MCF 10A (cell line): Measurements from ENCODE around the gene CSNK1G1. TPM values are rescaled to one million over a fixed set of nuclear protein-coding genes. Genes with fewer than 3 reads are reported as not detected.

Experiments
- BruUV-seq: library from RNA; stranded (reverse); fragments of 400-500 nt; replicated peaks from 2 replicates; lab custom pipeline; 2021; lab: Mats Ljungman, UMichigan
- CTCF ChIA-PET: fragments of 300-600 bp; sonication (Branson Sonifier 250); formaldehyde crosslinking; extraction: SDS; loops from one replicate; lab custom pipeline; 2021; ENCODE audit warnings: antibody characterized with exemption, inconsistent platforms; lab: Yijun Ruan, JAX
- POLR2A ChIA-PET: fragments of 300-600, 350-650 bp; sonication (Branson Sonifier 250); formaldehyde crosslinking; extraction: SDS; loops from one replicate; lab custom pipeline; 2020; ENCODE audit warnings: antibody characterized with exemption, inconsistent platforms; lab: Yijun Ruan, JAX
- DNase-seq: peaks from one replicate; pipeline ENCODE4 v3.0.0-alpha.2; 2018; ENCODE audit not compliant: unreplicated experiment
- H3K27ac Mint-ChIP-seq: one replicate; pipeline ENCODE4 v1.8.0; 2022; ENCODE audit warnings: mild to moderate bottlenecking, low read depth, mixed read lengths; ENCODE audit not compliant: unreplicated experiment
- H3K27me3 Mint-ChIP-seq: one replicate; pipeline ENCODE4 v1.8.0; 2022; ENCODE audit warnings: mixed read lengths; ENCODE audit not compliant: insufficient read depth, unreplicated experiment
- H3K36me3 Mint-ChIP-seq: one replicate; pipeline ENCODE4 v1.8.0; 2022; ENCODE audit warnings: mild to moderate bottlenecking, moderate library complexity, mixed read lengths; ENCODE audit not compliant: insufficient read depth, unreplicated experiment
- H3K4me1 Mint-ChIP-seq: one replicate; pipeline ENCODE4 v1.8.0; 2022; ENCODE audit warnings: mixed read lengths; ENCODE audit not compliant: insufficient read depth, unreplicated experiment
- H3K4me3 Mint-ChIP-seq: one replicate; pipeline ENCODE4 v1.8.0; 2022; ENCODE audit warnings: mild to moderate bottlenecking, moderate library complexity, mixed read lengths; ENCODE audit not compliant: unreplicated experiment
- H3K9me3 Mint-ChIP-seq: one replicate; pipeline ENCODE4 v1.8.0; 2022; ENCODE audit warnings: mixed read lengths; ENCODE audit not compliant: unreplicated experiment
- intact Hi-C: fragments of 100-400 bp; cut with micrococcal nuclease; formaldehyde crosslinking; loops from 2 replicates; pipeline ENCODE4 v1.14.1; 2022
- total RNA-seq: library from RNA; stranded (reverse); gene quantifications from 2 replicates; pipeline ENCODE4 v1.2.3, GENCODE V29; 2022
- TF ChIP-seq, protein P1 (sequence below): fragments of 200-600 bp; IDR thresholded peaks from one replicate; pipeline ENCODE4 v1.8.0; 2022; ENCODE audit warnings: antibody characterized with exemption, mild to moderate bottlenecking; ENCODE audit not compliant: unreplicated experiment

The CSNK1G1 gene
- total RNA-seq, 1 experiment from 2014 or later: 31.0 TPM

DNA sequence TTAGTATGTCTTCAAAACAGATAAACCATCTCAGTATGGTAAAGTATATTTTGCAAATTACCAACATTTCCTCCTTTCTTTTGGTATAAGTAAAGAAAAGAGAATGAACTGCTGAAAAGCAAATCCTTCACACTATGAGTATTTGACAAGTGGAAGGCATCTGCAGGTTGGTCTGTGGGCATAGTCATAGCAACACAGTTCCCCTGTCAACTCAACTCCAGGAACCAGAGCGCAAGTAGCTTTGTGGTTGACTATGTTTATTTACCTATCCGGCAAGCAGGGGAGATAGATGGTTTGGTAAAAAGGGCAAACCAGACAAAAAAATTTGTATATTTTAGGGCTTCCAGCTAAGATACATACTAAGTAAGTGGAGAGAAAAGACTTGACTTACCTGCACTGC, 104.9 kb downstream of the CSNK1G1 start:
- H3K36me3 Mint-ChIP-seq: peaks cover 25% of the 10 kb centered on the region

DNA sequence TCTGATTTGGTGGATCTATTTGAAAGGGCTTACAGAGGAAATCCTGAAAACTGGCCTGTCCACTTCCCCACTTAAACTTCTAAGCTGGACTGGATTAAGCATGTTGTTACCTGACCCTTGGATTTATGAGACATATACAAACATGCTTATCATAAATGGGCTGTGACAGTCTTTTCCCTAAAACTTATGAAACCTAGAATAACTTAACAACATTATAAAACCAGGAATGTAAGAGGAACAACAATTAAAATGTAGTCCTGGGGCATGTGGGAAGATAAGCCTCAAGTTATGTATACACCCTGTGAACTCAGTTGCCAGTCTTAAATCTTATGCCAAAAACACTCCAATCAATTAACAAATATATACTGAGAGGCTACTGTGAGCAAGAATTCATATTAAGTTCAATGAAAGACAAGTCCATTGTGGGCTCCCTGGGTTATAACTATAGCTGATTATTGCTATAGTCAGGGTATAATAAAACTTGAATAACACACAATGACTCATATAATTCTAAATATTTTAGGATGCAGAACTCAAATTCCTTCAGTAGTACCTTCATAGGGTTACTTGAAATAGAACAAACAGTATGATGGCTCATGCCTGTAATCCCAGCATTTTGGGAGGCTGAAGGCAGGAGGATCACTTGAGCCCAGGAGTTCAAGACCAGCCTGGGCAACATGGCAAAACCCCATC, 105.9 kb downstream of the CSNK1G1 start:
- Mint-ChIP-seq H3K4me3 (no peak overlapping the region), H3K9me3 (no peaks in the 10 kb centered on the region), H3K36me3 (peaks cover 20% of the 10 kb centered on the region), H3K4me1 (peaks cover 32% of the 10 kb centered on the region), H3K27me3 (no peaks in the 10 kb centered on the region), H3K27ac (peak overlapping the region; percentile 96)
- DNase-seq: no peak
- TF ChIP-seq, protein P1, sequence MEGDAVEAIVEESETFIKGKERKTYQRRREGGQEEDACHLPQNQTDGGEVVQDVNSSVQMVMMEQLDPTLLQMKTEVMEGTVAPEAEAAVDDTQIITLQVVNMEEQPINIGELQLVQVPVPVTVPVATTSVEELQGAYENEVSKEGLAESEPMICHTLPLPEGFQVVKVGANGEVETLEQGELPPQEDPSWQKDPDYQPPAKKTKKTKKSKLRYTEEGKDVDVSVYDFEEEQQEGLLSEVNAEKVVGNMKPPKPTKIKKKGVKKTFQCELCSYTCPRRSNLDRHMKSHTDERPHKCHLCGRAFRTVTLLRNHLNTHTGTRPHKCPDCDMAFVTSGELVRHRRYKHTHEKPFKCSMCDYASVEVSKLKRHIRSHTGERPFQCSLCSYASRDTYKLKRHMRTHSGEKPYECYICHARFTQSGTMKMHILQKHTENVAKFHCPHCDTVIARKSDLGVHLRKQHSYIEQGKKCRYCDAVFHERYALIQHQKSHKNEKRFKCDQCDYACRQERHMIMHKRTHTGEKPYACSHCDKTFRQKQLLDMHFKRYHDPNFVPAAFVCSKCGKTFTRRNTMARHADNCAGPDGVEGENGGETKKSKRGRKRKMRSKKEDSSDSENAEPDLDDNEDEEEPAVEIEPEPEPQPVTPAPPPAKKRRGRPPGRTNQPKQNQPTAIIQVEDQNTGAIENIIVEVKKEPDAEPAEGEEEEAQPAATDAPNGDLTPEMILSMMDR: no peak
- POLR2A ChIA-PET: interaction anchor here (0.6 to 2.0 kb wide), 2 partner anchors 10 to 654 kb away, joined by 4 to 10 read pairs; no protein-coding TSS in a partner anchor
- intact Hi-C loops: no loop called here
- no TSS peak for BruUV-seq
- CTCF ChIA-PET: interaction anchor here (0.7 kb wide), 1 partner anchor 36 kb away, joined by 3 read pairs; no protein-coding TSS in a partner anchor

More for the DNA sequence above, 104.9 kb downstream of the CSNK1G1 start:
- Mint-ChIP-seq H3K27ac (no peak overlapping the region), H3K27me3 (no peaks in the 10 kb centered on the region), H3K4me1 (peaks cover 28% of the 10 kb centered on the region), H3K4me3 (no peak overlapping the region), H3K9me3 (no peaks in the 10 kb centered on the region)
- BruUV-seq: no TSS peak
- CTCF ChIA-PET: interaction anchor here (0.6 kb wide), 1 partner anchor 519 kb away, joined by 6 read pairs; no protein-coding TSS in a partner anchor
- intact Hi-C loops: no loop called here
- TF ChIP-seq, protein P1: no peak
- DNase-seq: no peak
- POLR2A ChIA-PET: interaction anchor here (0.5 to 2.0 kb wide), 6 partner anchors 9 to 871 kb away, joined by 3 to 10 read pairs (median 4); no protein-coding TSS in a partner anchor

DNA sequence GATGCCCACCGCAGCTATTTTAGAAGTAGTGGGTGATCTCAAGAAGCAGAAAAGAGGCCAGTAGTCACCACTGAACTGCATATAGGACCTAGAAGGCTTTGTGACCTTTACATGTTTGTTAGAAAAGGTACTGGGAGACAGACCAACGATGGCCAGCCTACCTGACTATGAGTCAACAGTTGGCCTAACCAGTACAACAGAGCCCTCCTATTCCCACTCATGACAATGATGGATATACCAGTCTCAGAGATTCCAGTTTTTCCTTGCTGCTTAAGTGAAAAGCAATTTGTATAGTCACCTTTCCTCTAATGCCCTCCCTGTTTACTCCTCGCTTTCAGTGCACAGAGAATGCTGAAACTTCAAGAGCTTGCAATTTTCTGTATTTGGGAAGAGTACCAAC, 106.6 kb downstream of the CSNK1G1 start:
- intact Hi-C loops: no loop called here
- ChIA-PET POLR2A (interaction anchor here (1.3 to 2.8 kb wide), 6 partner anchors 8 to 156 kb away, joined by 3 to 19 read pairs (median 9); partner anchors contain the start of gene CIAO2A), CTCF (no interaction called here)
- Mint-ChIP-seq H3K27ac (peak overlapping the region; percentile 96), H3K4me1 (peaks cover 32% of the 10 kb centered on the region), H3K9me3 (no peaks in the 10 kb centered on the region), H3K4me3 (no peak overlapping the region), H3K27me3 (no peaks in the 10 kb centered on the region), H3K36me3 (peaks cover 15% of the 10 kb centered on the region)
- DNase-seq: no peak
- BruUV-seq: no TSS peak
- TF ChIP-seq, protein P1: no peak

DNA sequence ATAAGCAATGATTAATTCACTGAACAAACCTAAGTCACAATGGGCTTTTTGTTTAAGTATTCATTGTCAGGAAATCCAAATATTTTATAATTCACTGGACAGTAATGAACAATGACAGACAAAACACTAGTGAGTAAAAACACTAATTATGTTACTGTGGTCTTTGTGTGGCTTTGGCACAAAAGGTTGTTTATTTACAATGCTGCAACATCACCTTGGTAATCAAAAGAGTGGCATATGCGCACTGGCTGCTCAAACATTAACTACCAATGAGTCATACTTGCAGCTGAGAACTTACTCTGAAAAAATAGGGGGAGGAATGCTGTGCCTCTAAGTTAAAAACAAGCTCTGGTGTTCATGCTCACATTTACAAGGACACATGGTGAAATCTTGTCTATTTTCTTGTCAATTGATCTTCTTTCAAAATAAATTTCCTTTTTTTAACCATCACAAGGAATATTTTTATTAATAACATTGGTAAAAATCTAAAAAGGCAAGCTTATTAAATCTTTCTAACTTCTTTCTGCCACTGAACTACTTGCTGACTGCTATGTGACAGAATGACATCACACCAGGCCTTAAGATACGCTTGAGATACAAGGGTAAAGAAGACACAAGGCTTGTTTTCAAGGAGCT, 107.9 kb downstream of the CSNK1G1 start:
- ChIA-PET CTCF (interaction anchor here (0.7 to 1.1 kb wide), 2 partner anchors 18 to 25 kb away, joined by 3 to 4 read pairs; no protein-coding TSS in a partner anchor), POLR2A (interaction anchor here (0.6 to 3.1 kb wide), 21 partner anchors 8 to 653 kb away, joined by 3 to 19 read pairs (median 4); partner anchors contain the start of genes CIAO2A, CSNK1G1, PPIB and TRIP4)
- BruUV-seq: no TSS peak

More for the DNA sequence above, 107.9 kb downstream of the CSNK1G1 start:
- Mint-ChIP-seq H3K27me3 (no peaks in the 10 kb centered on the region), H3K9me3 (no peaks in the 10 kb centered on the region), H3K27ac (peak overlapping the region; percentile 96), H3K36me3 (peaks cover 15% of the 10 kb centered on the region), H3K4me3 (no peak overlapping the region), H3K4me1 (peaks cover 32% of the 10 kb centered on the region)
- intact Hi-C loops: no loop called here
- TF ChIP-seq, protein P1: no peak
- peak; percentile 80 for DNase-seq
